Bronchial epithelial cell (primary cell): ENCODE data around the gene DDIAS. TPM values are rescaled to one million over a fixed set of nuclear protein-coding genes. Genes with fewer than 3 reads are reported as not detected.

Experiments used
- DNase-seq: peaks from one replicate; pipeline ENCODE4 v3.0.0-alpha.2; 2010; ENCODE audit warnings: low read depth
- FAIRE-seq: peaks from 2 replicates; lab custom pipeline; 2011; peaks lifted over from hg19 to GRCh38; lab: Jason Lieb, UNC
- H3K27me3 ChIP-seq: 2 replicates; pipeline ENCODE4 v1.5.1; 2011; ENCODE audit warnings: low read length; ENCODE audit not compliant: control insufficient read depth, insufficient read depth
- H3K36me3 ChIP-seq: 2 replicates; pipeline ENCODE4 v1.5.1; 2011; ENCODE audit warnings: low read length; ENCODE audit not compliant: control insufficient read depth, insufficient read depth
- H3K4me3 ChIP-seq: 2 replicates; pipeline ENCODE4 v1.5.1; 2011; ENCODE audit warnings: mild to moderate bottlenecking, low read depth, low read length, control low read depth
- total RNA-seq: library from RNA; depleted of rRNA; stranded (reverse); fragments of >200 nt; gene quantifications from 2 replicates; pipeline ENCODE4 v1.2.1, GENCODE V29; 2014
- TF ChIP-seq, protein P1 (sequence below): IDR thresholded peaks from 2 replicates; pipeline ENCODE4 v1.5.1; 2011; ENCODE audit warnings: mild to moderate bottlenecking, moderate library complexity, low read length, control low read depth, inconsistent platforms; ENCODE audit not compliant: insufficient read depth, severe bottlenecking

The DDIAS gene
- total RNA-seq, 1 donor from 2014 or later, result under 0.01 TPM

DNA sequence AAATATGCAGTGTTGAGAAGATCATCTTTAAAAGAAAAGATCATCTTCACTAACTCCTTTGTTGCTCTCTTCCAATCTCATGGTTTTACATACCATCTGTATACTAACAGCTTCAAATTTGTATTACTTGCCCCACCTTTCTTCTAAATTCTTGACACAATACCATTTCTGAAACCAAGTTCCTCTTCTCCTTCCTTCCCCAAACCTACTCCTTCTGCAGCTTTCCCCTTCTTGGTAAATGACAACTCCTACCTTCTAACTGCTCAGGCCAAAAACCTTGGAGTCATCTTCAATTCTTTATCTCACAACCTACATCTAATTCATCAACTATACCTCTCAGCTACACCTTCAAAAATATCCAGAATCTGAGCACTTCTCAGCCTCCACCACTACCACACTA is 10.6 kb upstream of the DDIAS start:
- FAIRE-seq (no peak), DNase-seq (no peak)
- Histone ChIP-seq H3K4me3 (no peak overlapping the region), H3K27me3 (no peaks in the 10 kb centered on the region), H3K36me3 (no peaks in the 10 kb centered on the region)
- TF ChIP-seq, protein P1, sequence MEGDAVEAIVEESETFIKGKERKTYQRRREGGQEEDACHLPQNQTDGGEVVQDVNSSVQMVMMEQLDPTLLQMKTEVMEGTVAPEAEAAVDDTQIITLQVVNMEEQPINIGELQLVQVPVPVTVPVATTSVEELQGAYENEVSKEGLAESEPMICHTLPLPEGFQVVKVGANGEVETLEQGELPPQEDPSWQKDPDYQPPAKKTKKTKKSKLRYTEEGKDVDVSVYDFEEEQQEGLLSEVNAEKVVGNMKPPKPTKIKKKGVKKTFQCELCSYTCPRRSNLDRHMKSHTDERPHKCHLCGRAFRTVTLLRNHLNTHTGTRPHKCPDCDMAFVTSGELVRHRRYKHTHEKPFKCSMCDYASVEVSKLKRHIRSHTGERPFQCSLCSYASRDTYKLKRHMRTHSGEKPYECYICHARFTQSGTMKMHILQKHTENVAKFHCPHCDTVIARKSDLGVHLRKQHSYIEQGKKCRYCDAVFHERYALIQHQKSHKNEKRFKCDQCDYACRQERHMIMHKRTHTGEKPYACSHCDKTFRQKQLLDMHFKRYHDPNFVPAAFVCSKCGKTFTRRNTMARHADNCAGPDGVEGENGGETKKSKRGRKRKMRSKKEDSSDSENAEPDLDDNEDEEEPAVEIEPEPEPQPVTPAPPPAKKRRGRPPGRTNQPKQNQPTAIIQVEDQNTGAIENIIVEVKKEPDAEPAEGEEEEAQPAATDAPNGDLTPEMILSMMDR, result no peak

DNA sequence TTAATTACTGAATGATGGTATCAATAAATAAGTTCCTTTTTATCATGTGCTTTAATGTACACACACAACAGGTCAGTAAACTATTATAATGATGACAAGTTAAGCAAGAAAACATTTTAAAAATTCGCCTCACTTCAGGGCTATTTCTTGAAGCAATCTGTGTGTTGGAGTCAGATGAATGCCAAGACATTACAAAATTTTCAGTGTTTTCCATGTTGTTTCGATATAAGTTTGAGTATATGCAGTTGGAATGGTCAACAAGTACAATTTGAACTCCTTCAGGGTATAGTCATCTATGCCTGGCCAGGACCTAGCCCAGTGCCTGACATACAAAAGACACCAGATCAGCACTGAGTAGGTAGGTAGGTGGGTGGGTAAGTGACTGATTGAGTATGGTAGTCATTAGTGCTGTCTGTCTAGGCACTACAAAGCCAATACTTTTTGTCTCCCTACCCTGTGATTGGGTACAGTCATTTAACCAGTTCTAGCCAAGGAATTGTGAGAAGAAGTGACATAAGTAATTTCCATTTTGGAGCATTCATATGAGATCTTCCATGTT is 8.8 kb upstream of the DDIAS start:
- Histone ChIP-seq H3K36me3 (no peaks in the 10 kb centered on the region), H3K27me3 (no peaks in the 10 kb centered on the region), H3K4me3 (no peak overlapping the region)
- TF ChIP-seq, protein P1, result no peak
- no peak for DNase-seq
- FAIRE-seq, result peak; percentile 82

- H3K4me3 ChIP-seq, result no peak overlapping the region
- FAIRE-seq (no peak), DNase-seq (no peak)
- H3K36me3 ChIP-seq, result no peaks in the 10 kb centered on the region
- H3K27me3 ChIP-seq, result no peaks in the 10 kb centered on the region
- TF ChIP-seq, protein P1, result no peak
Observed at GRCh38 chr11:82895437-82896091, 6.0 kb upstream of the DDIAS start.

DNA sequence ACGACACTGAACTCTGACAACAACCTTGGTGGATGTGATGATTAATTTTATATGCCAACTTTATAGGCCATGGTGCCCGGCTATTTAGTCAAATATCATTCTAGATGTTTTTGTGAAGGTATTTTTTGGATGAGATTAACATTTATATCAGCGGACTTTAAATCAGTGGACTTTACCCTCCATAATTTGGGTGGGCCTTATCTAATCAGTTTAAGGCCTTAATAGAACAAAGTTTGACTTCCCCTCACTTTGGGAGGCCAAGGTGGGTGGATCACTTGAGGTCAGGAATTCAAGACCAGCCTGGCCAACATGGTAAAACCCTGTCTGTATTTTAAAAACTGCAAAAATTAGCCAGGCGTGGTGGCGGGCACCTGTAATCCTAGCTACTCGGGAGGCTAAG is 5.4 kb upstream of the DDIAS start:
- Histone ChIP-seq H3K4me3 (no peak overlapping the region), H3K36me3 (no peaks in the 10 kb centered on the region), H3K27me3 (no peaks in the 10 kb centered on the region)
- TF ChIP-seq, protein P1, result no peak
- FAIRE-seq (no peak), DNase-seq (no peak)

DNA sequence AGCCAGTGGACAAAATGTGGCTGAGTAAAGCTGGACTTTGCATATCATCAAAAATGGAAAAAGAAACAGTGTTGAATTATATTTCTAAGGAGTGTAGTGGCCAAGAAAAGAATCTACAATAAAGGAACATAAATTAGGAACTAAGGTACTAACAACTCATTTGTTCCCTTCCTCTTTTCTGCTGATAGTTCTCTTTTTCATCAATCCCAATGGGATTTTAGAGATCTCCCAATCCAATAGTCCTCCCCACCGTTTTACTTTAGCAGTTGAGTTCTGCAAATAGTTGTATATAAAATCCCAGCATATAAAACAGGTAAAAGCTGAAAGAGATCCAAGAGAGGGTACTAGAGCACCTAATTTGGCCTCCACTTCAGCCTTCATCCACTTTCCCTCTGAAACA is 3.3 kb upstream of the DDIAS start:
- FAIRE-seq (no peak), DNase-seq (no peak)
- Histone ChIP-seq H3K27me3 (no peaks in the 10 kb centered on the region), H3K4me3 (no peak overlapping the region), H3K36me3 (no peaks in the 10 kb centered on the region)
- TF ChIP-seq, protein P1, result no peak
